ENCODE data around the gene RABGAP1L.
"Not testable (repeated sequence)": the region's sequence is repeated elsewhere in the genome, so short reads cannot be mapped to it uniquely, and the experiment has no call there.

RABGAP1L gene

DNA sequence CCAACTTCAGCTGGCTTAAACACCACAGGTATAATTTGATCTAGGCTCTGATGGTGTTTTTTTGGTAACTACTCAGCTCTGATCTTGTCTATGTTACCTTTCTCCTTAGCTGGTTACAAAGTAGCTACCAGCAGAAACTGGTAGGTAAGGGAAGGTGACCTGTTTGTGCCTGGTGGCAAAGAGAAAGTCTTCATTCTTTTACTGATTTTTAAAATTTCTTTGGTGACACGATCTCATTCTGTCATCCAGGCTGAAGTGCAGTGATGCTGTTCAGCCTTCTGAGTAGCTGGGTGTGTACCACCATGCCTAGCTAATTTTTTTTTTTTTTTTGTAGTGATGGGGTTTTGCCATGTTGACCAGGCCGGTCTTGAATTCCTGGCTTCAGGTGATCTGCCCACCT, 62.4 kb downstream of the RABGAP1L start:
- Mint-ChIP-seq H3K9me3 (peaks cover 0 to 2% of the 10 kb centered on the region in 2 donors), H3K4me1 (peaks cover 13 to 44% of the 10 kb centered on the region in 2 donors), H3K4me3 (peak overlapping the region; percentile 17 to 44), H3K27ac (peak overlapping the region; percentile 86), H3K36me3 (peaks cover 20 to 47% of the 10 kb centered on the region in 2 donors), H3K27me3 (no peaks in the 10 kb centered on the region)
- no peak for DNase-seq
- no peak for ATAC-seq (replicated peaks)

DNA sequence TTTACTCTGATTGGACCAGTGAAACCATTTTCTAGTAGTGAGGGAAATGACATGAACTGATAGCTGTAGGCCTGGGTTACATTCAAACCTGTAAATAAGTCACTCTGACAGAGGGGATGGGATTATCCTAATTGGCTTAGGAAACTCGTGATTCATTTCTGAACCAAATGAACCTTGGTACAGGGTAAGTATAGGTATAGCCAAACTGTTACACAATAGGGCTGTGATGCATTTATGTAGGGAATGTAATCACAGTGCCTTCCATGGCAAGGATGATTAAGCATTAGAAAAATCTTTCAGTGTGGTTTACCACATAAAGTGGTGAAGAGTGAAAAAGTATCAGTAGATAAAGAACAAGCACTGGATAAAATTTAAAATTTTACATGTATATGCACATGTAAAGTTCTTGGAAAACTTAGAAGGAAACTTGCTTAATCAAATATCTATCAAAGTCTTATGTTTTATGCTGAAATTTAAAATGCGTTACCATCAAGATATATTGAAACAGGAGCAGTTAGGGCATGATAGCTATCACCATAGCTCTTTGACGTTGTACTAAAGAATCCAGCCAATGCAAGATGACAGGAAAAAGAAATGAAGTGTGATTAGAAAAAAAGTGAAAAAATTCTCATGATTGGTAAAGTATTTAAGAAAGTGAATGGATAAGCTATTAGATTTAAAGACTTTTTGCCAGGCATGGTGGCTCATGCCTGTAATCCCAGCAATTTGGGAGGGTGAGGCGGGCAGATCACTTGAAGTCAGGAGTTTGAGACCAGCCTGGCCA, 63.0 kb downstream of the RABGAP1L start:
- Mint-ChIP-seq H3K36me3 (peaks cover 21 to 49% of the 10 kb centered on the region in 2 donors), H3K4me1 (peaks cover 13 to 49% of the 10 kb centered on the region in 2 donors), H3K4me3 (no peak overlapping the region), H3K27me3 (no peaks in the 10 kb centered on the region), H3K27ac (peak overlapping the region; percentile 86), H3K9me3 (peaks cover 0 to 2% of the 10 kb centered on the region in 2 donors)
- DNase-seq = no peak
- ATAC-seq (replicated peaks) = peak in 1 of 2 donors; percentile 28

DNA sequence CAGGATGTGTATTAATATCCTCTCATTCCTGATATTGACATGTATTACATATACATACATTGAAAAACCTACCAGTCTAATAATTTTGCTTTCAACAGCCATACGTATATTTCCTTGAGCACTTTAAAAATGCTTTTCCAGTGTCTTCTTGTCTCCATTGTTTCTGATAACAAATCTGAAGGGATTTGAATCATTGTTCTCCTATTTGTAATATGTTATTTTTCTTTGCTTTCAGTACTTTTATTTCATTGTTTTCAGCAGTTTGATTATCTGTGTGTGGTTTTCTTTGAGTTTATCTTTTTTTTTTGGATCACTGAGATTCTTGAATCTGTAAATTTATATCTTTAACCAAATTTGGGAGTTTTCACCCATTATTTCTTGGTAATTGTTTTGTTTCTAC, 65.3 kb downstream of the RABGAP1L start:
- DNase-seq (no peak), ATAC-seq (replicated peaks) (no peak)
- Mint-ChIP-seq H3K4me3 (no peak overlapping the region), H3K27me3 (no peaks in the 10 kb centered on the region), H3K9me3 (peaks cover 4% of the 10 kb centered on the region in 2 donors), H3K36me3 (peaks cover 28 to 68% of the 10 kb centered on the region in 2 donors), H3K27ac (no peak overlapping the region), H3K4me1 (peaks cover 12 to 56% of the 10 kb centered on the region in 2 donors)

DNA sequence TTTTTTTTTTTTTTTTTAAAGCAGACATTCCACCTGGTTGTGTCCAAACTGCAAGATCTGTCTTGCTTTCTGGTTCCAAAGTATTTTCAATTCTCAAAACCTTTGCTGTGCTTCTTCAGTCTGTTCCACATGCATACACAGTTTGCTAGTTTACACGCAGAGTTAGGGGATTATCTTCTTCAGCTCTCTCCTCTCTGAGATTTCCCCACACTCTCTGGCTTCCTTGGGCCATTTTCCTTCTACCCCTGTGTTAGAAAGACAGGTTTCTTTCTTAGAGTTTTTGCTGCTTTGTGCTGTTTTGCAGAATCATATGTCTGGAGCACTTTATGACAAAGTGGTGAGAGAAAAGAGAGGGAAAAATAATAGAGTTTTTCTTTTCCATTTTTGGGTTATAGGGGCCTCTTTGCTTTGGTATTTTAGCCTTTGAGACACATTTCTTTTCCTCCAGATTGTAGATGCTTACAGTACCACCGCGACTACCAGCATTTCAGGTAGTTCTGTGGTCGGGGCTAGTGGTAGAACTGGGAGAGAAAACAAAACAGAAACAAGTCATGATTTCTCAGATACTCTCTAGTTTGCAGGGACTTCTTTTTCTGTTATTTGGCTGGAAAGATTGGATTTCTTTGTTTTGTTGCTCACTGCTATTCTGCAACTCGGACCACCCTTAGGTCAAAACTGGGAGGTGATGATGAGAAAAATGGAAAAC, 66.3 kb downstream of the RABGAP1L start:
- Mint-ChIP-seq H3K36me3 (peaks cover 33 to 72% of the 10 kb centered on the region in 2 donors), H3K27me3 (no peaks in the 10 kb centered on the region), H3K4me1 (peaks cover 9 to 50% of the 10 kb centered on the region in 2 donors), H3K9me3 (peaks cover 4% of the 10 kb centered on the region in 2 donors), H3K4me3 (no peak overlapping the region), H3K27ac (no peak overlapping the region)
- no peak for DNase-seq
- ATAC-seq (replicated peaks) = no peak

DNA sequence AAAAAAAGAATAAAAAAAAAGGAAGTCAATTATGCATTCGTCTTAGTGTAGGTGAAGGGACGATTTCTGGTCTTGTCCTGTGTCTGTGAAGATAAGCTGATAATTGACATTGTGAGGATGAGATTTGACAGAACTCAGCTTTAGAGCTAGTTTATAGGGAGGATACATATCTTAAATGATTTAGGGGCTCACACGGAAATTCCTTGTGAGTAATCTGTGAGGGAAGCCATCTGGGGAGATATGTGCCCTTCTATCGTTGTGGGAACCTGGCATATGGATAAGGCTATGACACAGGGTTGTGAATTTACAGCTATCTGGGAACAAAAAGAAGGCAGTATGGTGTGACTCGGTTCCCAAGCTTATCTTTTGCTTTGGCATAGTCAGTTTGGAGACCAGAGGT, 71.1 kb downstream of the RABGAP1L start:
- Mint-ChIP-seq H3K9me3 (peaks cover 6 to 10% of the 10 kb centered on the region in 2 donors), H3K36me3 (peaks cover 33 to 53% of the 10 kb centered on the region in 2 donors), H3K27me3 (no peaks in the 10 kb centered on the region), H3K4me3 (no peak overlapping the region), H3K27ac (no peak overlapping the region), H3K4me1 (peaks cover 3 to 27% of the 10 kb centered on the region in 2 donors)
- DNase-seq (no peak), ATAC-seq (replicated peaks) (no peak)

DNA sequence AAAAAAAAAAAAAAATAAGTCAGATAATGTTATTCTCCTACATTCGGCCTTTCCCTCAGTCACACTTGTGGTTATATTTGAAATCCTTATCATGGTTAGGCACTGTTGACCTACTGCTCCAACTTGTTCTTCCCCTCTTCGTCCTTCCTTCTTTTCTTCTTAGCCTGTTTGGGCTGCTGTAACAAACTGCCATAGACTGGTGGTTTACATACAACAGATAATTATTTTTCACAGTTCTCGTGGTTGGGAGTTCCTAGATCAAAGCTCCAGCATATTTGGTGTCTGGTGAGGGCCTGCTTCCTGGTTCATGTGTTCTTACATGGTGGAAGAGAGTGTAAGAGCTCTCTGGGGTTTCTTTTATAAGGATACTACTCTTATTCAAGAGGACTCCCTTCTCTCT, 73.4 kb downstream of the RABGAP1L start:
- H3K27ac Mint-ChIP-seq = peak overlapping the region; percentile 60
- ATAC-seq (replicated peaks) = no peak
- no peak for DNase-seq

DNA sequence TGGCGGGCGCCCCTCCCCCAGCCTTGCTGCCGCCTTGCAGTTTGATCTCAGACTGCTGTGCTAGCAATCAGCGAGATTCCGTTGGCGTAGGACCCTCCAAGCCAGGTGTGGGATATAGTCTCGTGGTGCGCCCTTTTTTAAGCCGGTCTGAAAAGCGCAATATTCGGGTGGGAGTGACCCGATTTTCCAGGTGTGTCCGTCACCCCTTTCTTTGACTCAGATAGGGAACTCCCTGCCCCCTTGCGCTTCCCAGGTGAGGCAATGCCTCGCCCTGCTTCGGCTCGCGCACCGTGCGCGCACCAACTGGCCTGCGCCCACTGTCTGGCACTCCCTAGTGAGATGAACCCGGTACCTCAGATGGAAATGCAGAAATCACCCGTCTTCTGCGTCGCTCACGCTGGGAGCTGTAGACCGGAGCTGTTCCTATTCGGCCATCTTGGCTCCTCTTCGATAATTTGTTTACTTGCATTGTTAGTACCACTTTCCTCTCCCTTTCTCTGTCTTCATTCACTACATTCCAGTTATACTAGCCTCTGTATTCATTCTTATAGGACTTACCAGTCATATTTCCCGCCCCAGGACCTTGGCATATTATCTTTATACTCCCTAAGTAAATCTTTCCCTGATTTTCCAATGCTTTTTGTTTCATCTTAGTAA, 79.7 kb downstream of the RABGAP1L start:
- Mint-ChIP-seq H3K27ac (peak overlapping the region; percentile 2), H3K36me3 (peaks cover 13 to 32% of the 10 kb centered on the region in 2 donors)
- not testable (repeated sequence) for H3K9me3 Mint-ChIP-seq; ATAC-seq (replicated peaks); H3K27me3 Mint-ChIP-seq; H3K4me3 Mint-ChIP-seq; DNase-seq; H3K4me1 Mint-ChIP-seq

More for the DNA sequence above, 73.4 kb downstream of the RABGAP1L start:
- H3K4me1 Mint-ChIP-seq = peaks cover 0 to 8% of the 10 kb centered on the region in 2 donors
- no peak overlapping the region for H3K4me3 Mint-ChIP-seq
- H3K36me3 Mint-ChIP-seq = peaks cover 25 to 39% of the 10 kb centered on the region in 2 donors
- peaks cover 6 to 10% of the 10 kb centered on the region in 2 donors for H3K9me3 Mint-ChIP-seq
- no peaks in the 10 kb centered on the region for H3K27me3 Mint-ChIP-seq

DNA sequence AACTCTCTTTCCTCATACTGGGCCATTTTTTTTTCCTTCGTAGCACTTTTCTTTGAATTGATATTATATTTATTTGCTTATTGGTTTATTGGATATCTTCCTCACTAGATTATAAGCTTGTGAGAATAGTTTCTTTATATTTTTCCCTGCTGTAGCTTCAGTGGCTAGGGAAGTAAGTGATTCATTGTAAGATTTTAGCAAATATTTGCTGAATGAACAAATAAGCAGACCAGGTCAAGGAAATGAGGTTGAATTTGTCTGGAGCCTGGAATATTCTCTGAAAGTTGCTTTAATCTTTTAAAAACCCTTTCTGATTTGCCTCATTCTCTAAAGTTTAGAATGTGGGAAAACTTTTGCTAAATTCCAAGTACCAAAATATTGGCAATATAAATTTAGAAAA, 80.2 kb downstream of the RABGAP1L start:
- DNase-seq = no peak
- Mint-ChIP-seq H3K36me3 (peaks cover 13 to 34% of the 10 kb centered on the region in 2 donors), H3K27ac (no peak overlapping the region), H3K27me3 (no peaks in the 10 kb centered on the region), H3K4me1 (peaks cover 6% of the 10 kb centered on the region in 2 donors), H3K4me3 (no peak overlapping the region), H3K9me3 (no peaks in the 10 kb centered on the region)
- no peak for ATAC-seq (replicated peaks)

DNA sequence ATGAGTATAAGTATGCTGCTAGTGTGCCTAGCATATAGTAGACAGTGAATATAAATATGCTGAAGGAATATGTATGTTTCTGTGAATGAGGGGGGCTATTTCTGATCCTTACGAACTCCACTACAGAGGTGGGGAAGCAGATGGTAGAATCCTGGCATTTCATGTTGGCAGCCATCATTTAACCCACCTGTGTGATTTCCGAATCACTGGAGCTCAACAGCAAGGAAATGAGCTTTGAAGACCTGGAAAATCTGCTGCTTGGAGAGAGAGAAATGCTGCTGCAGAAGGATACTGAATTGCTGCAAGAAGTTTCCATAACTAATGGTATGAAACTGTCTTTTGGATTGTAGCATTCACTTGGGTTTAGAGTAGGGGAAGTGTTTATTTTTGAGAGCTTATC, 83.5 kb downstream of the RABGAP1L start:
- Mint-ChIP-seq H3K36me3 (peaks cover 17 to 47% of the 10 kb centered on the region in 2 donors), H3K9me3 (no peaks in the 10 kb centered on the region), H3K27ac (no peak overlapping the region), H3K4me3 (no peak overlapping the region), H3K27me3 (no peaks in the 10 kb centered on the region), H3K4me1 (peaks cover 6% of the 10 kb centered on the region in 2 donors)
- DNase-seq = no peak
- ATAC-seq (replicated peaks) = no peak

DNA sequence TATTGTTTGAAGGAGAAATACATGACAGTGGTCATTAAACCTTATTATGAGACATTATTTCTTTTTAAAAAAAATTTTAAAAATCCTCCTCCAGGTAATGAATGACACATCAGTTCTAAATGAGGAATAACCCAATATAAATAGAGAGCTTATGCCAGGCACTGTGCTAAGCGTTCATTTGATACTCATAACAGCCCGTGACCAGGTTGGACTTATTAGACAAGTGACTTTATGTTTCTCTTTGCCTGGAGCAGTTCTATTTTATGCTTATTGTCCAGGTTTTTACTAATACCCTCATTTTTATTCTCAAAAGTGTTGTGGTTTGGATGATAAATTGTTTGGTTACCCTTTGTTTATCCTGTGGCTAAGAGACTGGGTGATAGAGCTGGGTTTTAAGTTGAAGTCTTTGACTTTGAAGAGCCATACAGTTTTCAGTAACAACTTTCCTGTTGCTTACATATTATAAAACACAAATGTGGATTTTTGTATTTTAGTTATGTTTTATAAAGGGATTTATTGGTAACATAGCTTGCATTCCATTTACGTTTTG, 84.2 kb downstream of the RABGAP1L start:
- Mint-ChIP-seq H3K36me3 (peaks cover 15 to 44% of the 10 kb centered on the region in 2 donors), H3K4me1 (peaks cover 6% of the 10 kb centered on the region in 2 donors), H3K9me3 (no peaks in the 10 kb centered on the region), H3K27ac (no peak overlapping the region), H3K27me3 (no peaks in the 10 kb centered on the region), H3K4me3 (no peak overlapping the region)
- DNase-seq (no peak), ATAC-seq (replicated peaks) (no peak)

DNA sequence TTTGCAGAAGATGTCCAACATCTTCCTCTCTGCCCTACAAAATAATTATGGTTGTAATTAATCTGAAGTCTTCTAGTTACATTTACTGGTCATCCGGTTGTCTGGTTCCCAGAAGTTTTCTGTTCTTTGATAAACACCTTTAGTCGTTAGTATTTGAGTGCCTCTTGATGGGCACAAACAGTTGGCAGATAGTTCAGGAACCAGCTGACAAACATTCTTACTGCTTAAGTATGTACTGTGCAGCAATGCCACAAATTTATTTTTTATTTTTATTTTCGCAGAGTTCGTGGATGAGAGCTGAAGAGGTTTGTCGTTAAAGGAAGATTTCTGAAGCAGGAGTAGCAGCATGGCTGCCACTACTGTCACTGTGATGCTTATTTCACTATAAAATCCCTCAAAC, 84.7 kb downstream of the RABGAP1L start:
- Mint-ChIP-seq H3K4me3 (no peak overlapping the region), H3K36me3 (peaks cover 14 to 44% of the 10 kb centered on the region in 2 donors), H3K27me3 (no peaks in the 10 kb centered on the region), H3K9me3 (no peaks in the 10 kb centered on the region), H3K4me1 (peaks cover 5 to 6% of the 10 kb centered on the region in 2 donors), H3K27ac (no peak overlapping the region)
- DNase-seq (no peak), ATAC-seq (replicated peaks) (no peak)

DNA sequence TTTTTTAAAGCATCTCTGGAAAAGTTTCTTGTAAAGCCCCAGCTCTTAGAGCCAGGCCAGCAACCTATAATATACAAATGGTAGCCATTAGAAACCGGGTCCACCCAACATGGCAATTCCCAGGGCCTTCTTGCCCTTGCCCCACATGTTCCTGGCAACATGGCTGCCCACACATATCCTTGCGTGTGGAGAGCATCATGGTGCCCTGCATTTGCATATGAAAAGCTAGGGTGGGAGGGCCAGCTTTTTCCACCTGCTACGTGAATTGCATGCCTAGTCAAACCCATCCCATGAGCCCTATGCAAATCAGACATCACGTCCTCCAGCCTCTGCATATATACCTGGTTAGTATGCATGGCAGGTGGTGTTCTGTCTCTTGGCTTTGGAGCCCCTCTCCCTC, 88.2 kb downstream of the RABGAP1L start:
- Mint-ChIP-seq H3K36me3 (peaks cover 14 to 36% of the 10 kb centered on the region in 2 donors), H3K4me1 (peaks cover 0 to 4% of the 10 kb centered on the region in 2 donors), H3K27ac (no peak overlapping the region)

DNA sequence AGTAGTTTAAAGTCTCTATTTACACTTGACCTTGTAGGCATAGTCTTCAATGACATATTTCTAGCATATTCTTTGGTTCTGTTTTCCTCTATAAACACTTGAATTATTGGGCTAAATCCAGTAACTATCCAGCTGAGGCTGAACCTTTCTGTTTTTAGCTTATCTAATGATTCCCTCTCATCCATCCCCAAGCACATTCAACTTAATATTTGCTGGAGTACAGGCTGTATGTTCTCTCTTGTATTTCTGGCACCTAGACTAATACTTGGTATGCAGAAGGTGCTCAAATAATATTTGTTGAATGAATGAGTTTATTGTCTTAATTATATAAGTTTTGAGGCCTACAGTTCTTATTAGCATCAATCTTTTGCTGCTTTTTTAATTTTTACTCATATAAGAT, 88.7 kb downstream of the RABGAP1L start:
- Mint-ChIP-seq H3K36me3 (peaks cover 12 to 33% of the 10 kb centered on the region in 2 donors), H3K9me3 (no peaks in the 10 kb centered on the region), H3K4me3 (no peak overlapping the region), H3K27ac (no peak overlapping the region), H3K4me1 (no peaks in the 10 kb centered on the region), H3K27me3 (no peaks in the 10 kb centered on the region)
- DNase-seq (no peak), ATAC-seq (replicated peaks) (no peak)

More for the DNA sequence above, 88.2 kb downstream of the RABGAP1L start:
- Mint-ChIP-seq H3K9me3 (no peaks in the 10 kb centered on the region), H3K4me3 (no peak overlapping the region), H3K27me3 (no peaks in the 10 kb centered on the region)
- DNase-seq (no peak), ATAC-seq (replicated peaks) (no peak)

DNA sequence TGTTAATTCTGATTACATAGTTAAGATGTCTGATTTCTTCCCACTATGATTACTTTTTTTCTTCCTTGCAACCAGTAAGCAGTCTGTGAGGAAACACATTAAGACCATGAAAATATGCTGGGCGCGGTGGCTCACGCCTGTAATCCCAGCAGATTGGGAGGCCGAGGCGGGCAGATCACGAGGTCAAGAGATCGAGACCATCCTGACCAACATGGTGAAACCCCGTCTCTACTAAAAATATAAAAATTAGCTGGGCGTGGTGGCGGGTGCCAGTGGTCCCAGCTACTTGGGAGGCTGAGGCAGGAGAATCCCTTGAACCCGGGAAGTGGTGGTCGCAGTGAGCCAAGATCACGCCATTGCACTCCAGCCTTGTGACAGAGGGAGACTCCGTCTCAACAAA, 97.1 kb downstream of the RABGAP1L start:
- not testable (repeated sequence) for H3K4me1 Mint-ChIP-seq; H3K9me3 Mint-ChIP-seq; H3K27me3 Mint-ChIP-seq; H3K27ac Mint-ChIP-seq; ATAC-seq (replicated peaks); DNase-seq; H3K4me3 Mint-ChIP-seq
- H3K36me3 Mint-ChIP-seq = peaks cover 21 to 40% of the 10 kb centered on the region in 2 donors

Data from stimulated activated naive B cell treated with anti-CD40 and anti-IgM and Interleukin-4, amounts not matched to agents 10 μg/mL and 1 μg/mL and 100 μg/mL, for 72 hours (primary cell).